Kidney (tissue), 14 donors: Measurements from ENCODE around the gene SMPX. TPM values are rescaled to one million over a fixed set of nuclear protein-coding genes. Genes with fewer than 3 reads are reported as not detected.
A peak's percentile ranks its signal among the peaks of the same experiment; 100 is the strongest.

Experiments used
- DNase-seq, 5 donors: peaks; one replicate each; pipeline ENCODE4 v3.0.0-alpha.2; 2013 to 2020
- FAIRE-seq: peaks from 2 replicates; lab custom pipeline; 2012; peaks lifted over from hg19 to GRCh38; lab: Jason Lieb, UNC
- H3K27ac ChIP-seq, 2 donors: one replicate each; pipeline ENCODE4 v1.7.0; 2013; ENCODE audit warnings: low read depth in 2 of 2, low read length in 2 of 2, inconsistent platforms in 1 of 2
- H3K27me3 ChIP-seq: one replicate; pipeline ENCODE4 v1.7.1; 2013; ENCODE audit warnings: low read length, inconsistent platforms; ENCODE audit not compliant: control insufficient read depth, insufficient read depth
- H3K36me3 ChIP-seq, 3 donors: one replicate each; pipeline versions ENCODE4 v1.7.0 to v1.7.1; 2013; ENCODE audit warnings: low read length in 3 of 3, control low read depth in 1 of 3, inconsistent platforms in 1 of 3; ENCODE audit not compliant: insufficient read depth in 3 of 3, control insufficient read depth in 2 of 3
- H3K4me1 ChIP-seq, 3 donors: one replicate each; pipeline versions ENCODE4 v1.7.0 to v1.7.1; 2013; ENCODE audit warnings: low read length in 3 of 3, inconsistent platforms in 1 of 3, low read depth in 1 of 3; ENCODE audit not compliant: control insufficient read depth in 2 of 3, insufficient read depth in 2 of 3
- H3K4me3 ChIP-seq, 3 donors: one replicate each; pipeline versions ENCODE4 v1.7.0 to v1.8.1; 2013; ENCODE audit warnings: low read length in 3 of 3, control low read depth in 1 of 3, inconsistent platforms in 1 of 3
- H3K9ac ChIP-seq, 3 donors: one replicate each; pipeline versions ENCODE4 v1.7.0 to v1.7.1; 2013; ENCODE audit warnings: low read length in 3 of 3, control low read depth in 1 of 3, inconsistent platforms in 1 of 3
- H3K9me3 ChIP-seq, 3 donors: one replicate each; pipeline versions ENCODE4 v1.7.0 to v1.7.1; 2013; ENCODE audit warnings: low read length in 3 of 3, control low read depth in 1 of 3, inconsistent platforms in 1 of 3; ENCODE audit not compliant: control insufficient read depth in 2 of 3, insufficient read depth in 1 of 3
- intact Hi-C: fragments of 100-400 bp; cut with DNase I; formaldehyde crosslinking; loops from one replicate; pipeline ENCODE4 v1.11.1; 2022
- polyA plus RNA-seq: library from polyadenylated mRNA; stranded (reverse); fragments of 350-450 nt; fragmentation: Illumina TruSeq; extraction: RNeasy Lipid Tissue Mini Kit (QIAGEN cat#74804); gene quantifications from one replicate; pipeline ENCODE4 v1.2.3, GENCODE V29; 2014; ENCODE audit warnings: low read depth, low replicate concordance; ENCODE audit not compliant: insufficient read depth
- total RNA-seq: library from RNA; stranded (reverse); fragmentation: NEBNext Ultra II Directional; extraction: Animal tissue kit (Norgen Biotek cat#: 25700); gene quantifications from one replicate; pipeline ENCODE4 v1.2.1, GENCODE V29; 2021
- TF ChIP-seq, protein P1 (sequence below): IDR thresholded peaks from 3 replicates; pipeline ENCODE4 v1.5.1; 2012; ENCODE audit warnings: mild to moderate bottlenecking, moderate library complexity, borderline replicate concordance; ENCODE audit not compliant: insufficient read depth; ENCODE audit errors: extremely low read depth
- donor health status: control.
- donor health status: control.
- donor health status: control.
- donor health status: control.
- donor health status: control.
- donor health status: DM: yes; HTN: yes; CAD: no.
- donor health status: Normal renal cell carcinoma (clear cell type).

SMPX gene
- total and polyA plus RNA-seq, 2 donors from 2014 or later, result not detected

DNA sequence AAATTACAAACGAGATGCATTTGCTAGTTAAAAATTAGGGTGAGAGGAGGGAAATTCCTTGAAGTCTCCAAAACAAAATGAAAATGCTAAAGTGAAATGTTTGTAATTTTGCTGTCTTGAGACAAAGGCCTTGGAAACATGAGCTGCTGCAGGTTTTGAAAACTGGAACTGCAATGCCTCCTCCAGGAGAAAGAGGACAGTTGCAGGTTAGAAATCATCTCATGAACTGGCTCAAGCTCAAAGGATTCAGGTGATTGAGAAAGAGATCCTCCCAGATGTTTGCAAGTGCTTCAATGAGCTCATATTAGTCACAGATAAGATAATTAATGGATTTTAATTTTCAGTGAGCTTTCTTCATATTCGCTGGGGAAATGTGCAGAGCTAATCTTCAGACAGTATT, 32.4 kb downstream of the SMPX start:
- H3K4me3 ChIP-seq, result no peak overlapping the region
- H3K36me3 ChIP-seq, result no peaks in the 10 kb centered on the region
- peaks cover 2% of the 10 kb centered on the region for H3K27me3 ChIP-seq
- H3K9ac ChIP-seq, result no peak overlapping the region
- H3K9me3 ChIP-seq, result no peaks in the 10 kb centered on the region
- DNase-seq (peak in 2 of 5 donors; percentile 34 to 60), FAIRE-seq (peak; percentile 52)
- H3K27ac ChIP-seq, result no peak overlapping the region
- intact Hi-C loops, result no loop called here
- H3K4me1 ChIP-seq, result no peaks in the 10 kb centered on the region
- TF ChIP-seq, protein P1, sequence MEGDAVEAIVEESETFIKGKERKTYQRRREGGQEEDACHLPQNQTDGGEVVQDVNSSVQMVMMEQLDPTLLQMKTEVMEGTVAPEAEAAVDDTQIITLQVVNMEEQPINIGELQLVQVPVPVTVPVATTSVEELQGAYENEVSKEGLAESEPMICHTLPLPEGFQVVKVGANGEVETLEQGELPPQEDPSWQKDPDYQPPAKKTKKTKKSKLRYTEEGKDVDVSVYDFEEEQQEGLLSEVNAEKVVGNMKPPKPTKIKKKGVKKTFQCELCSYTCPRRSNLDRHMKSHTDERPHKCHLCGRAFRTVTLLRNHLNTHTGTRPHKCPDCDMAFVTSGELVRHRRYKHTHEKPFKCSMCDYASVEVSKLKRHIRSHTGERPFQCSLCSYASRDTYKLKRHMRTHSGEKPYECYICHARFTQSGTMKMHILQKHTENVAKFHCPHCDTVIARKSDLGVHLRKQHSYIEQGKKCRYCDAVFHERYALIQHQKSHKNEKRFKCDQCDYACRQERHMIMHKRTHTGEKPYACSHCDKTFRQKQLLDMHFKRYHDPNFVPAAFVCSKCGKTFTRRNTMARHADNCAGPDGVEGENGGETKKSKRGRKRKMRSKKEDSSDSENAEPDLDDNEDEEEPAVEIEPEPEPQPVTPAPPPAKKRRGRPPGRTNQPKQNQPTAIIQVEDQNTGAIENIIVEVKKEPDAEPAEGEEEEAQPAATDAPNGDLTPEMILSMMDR, result peak; percentile 27

DNA sequence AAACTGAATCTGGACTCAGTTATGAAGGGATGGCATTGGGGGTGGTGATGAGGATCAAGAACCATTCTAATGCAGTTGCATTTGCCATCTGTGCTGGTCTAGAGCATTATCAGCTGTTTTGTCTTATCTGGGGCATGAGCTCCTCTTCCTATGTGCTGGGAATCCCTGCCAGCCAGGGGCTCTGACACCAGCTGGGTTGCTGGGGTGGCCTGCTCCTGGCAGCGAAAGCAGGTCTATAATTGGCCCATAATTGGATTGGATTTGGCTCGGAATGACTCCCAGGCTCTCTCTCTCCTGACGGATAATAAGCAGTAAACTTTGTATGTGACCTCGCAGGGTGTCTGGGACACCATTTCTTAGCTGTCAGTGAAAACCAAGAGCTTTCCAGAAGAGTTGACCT, 34.1 kb downstream of the SMPX start:
- Histone ChIP-seq H3K27ac (no peak overlapping the region), H3K27me3 (peaks cover 2% of the 10 kb centered on the region), H3K9ac (no peak overlapping the region), H3K9me3 (no peaks in the 10 kb centered on the region), H3K4me3 (no peak overlapping the region), H3K4me1 (no peaks in the 10 kb centered on the region), H3K36me3 (no peaks in the 10 kb centered on the region)
- TF ChIP-seq, protein P1, result no peak
- FAIRE-seq, result no peak
- intact Hi-C loops, result no loop called here
- no peak for DNase-seq

DNA sequence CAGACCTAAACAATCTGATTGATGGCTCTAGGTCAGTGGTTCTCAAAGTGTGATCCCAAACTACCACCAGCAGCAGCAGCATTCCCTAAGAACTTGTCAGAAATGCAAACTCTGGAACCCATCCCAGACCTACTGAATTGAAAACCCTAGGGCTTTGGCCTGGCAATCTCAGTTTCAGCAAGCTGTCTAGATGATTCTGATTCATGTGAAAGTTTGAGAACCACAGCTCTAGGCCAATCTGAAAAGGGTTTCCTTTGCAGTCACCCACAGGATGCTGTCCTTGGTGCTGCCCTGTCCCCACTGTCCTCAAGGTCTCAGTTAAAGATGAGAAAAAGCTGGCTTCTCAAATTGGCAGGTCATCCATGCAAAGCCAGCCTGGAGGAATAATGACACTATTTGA, 34.8 kb downstream of the SMPX start:
- H3K27me3 ChIP-seq, result peaks cover 2% of the 10 kb centered on the region
- no peak overlapping the region for H3K9ac ChIP-seq
- TF ChIP-seq, protein P1, result no peak
- H3K4me3 ChIP-seq, result no peak overlapping the region
- intact Hi-C loops, result no loop called here
- H3K36me3 ChIP-seq, result no peaks in the 10 kb centered on the region
- DNase-seq (peak in 3 of 5 donors; percentile 34 to 42 (median 38)), FAIRE-seq (no peak)
- H3K9me3 ChIP-seq, result no peaks in the 10 kb centered on the region
- H3K4me1 ChIP-seq, result no peaks in the 10 kb centered on the region
- no peak overlapping the region for H3K27ac ChIP-seq

DNA sequence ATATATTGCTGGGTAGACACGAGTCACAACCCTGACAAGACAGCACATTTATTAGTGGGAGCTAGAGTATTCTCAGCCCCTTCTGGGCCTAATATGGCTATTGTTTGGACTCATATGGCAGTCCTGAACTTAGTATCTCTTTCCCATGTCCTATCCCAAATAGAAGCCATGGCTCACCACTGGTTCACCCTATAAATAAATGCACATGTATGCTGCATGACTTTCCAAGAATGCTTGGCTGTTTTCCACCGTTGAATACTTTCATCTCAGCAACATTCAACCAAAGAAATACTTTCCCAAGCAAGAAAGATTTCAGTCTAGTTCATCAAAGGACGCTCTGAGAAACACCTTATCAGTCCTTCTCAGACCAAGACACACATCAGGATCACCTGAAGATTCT, 36.7 kb downstream of the SMPX start:
- H3K4me3 ChIP-seq, result no peak overlapping the region
- TF ChIP-seq, protein P1, result no peak
- intact Hi-C loops, result no loop called here
- H3K9ac ChIP-seq, result no peak overlapping the region
- FAIRE-seq, result no peak
- H3K27me3 ChIP-seq, result no peaks in the 10 kb centered on the region
- no peaks in the 10 kb centered on the region for H3K4me1 ChIP-seq
- DNase-seq, result no peak
- no peak overlapping the region for H3K27ac ChIP-seq
- no peaks in the 10 kb centered on the region for H3K36me3 ChIP-seq
- no peaks in the 10 kb centered on the region for H3K9me3 ChIP-seq
